Measurements from ENCODE around the gene WDR46.

- no peak for TF ChIP-seq POLR2A (IDR thresholded peaks at IDR 0.05; ENCODE audit: low read depth, low read length)
- no peak for TF ChIP-seq CTCF (IDR thresholded peaks at IDR 0.05; ENCODE audit: extremely low read depth in 1 of 2, insufficient read depth in 1 of 2, low read depth in 1 of 2, low read length in 2 of 2)
- no peak for TF ChIP-seq EZH2 (IDR thresholded peaks at IDR 0.05; ENCODE audit: borderline replicate concordance, low read depth, low read length, severe bottlenecking)
- TF ChIP-seq POLR2AphosphoS5 (IDR thresholded peaks at IDR 0.05; ENCODE audit: insufficient read depth, low read depth, low read length): no peak
- TF ChIP-seq MAX (IDR thresholded peaks at IDR 0.05; ENCODE audit: insufficient read depth, insufficient read length): no peak
- TF ChIP-seq GATA2 (IDR thresholded peaks at IDR 0.05; ENCODE audit: insufficient read depth, insufficient read length, low read depth, low read length): no peak
These were observed 53.8 kb downstream of the WDR46 start for GRCh38 chr6:33235221-33235634.
